ENCODE data around the gene SLC12A6. TPM values are rescaled to one million over a fixed set of nuclear protein-coding genes. Genes with fewer than 3 reads are reported as not detected.

The SLC12A6 gene
- polyA plus RNA-seq, 1 experiment = 21.1 TPM

- POLR2A ChIA-PET = no interaction called here
- peak overlapping the region; percentile 91 for H3K4me3 ChIP-seq (ENCODE audit: low read depth, low read length)
- CTCF ChIA-PET = interaction anchor here (0.9 to 3.2 kb wide), 5 partner anchors 11 to 255 kb away, joined by 3 to 27 read pairs (median 18); partner anchors contain the start of genes KATNBL1, NOP10 and NUTM1
- H3K36me3 ChIP-seq (ENCODE audit: control insufficient read depth, insufficient read depth, low read length) = peaks cover 11% of the 10 kb centered on the region
- no peak for DNase-seq (ENCODE audit: low read depth)
- no peaks in the 10 kb centered on the region for H3K27me3 ChIP-seq (ENCODE audit: control insufficient read depth, insufficient read depth, low read length)
- no peak for TF ChIP-seq CTCF (IDR thresholded peaks at IDR 0.05; ENCODE audit: insufficient read depth, low read depth, low read length)
Observed at GRCh38 chr15:34365836-34366235, 28.3 kb upstream of the SLC12A6 start.

GRCh38 chr15:34365091-34365825 is 27.7 kb upstream of the SLC12A6 start:
- DNase-seq (ENCODE audit: low read depth) = no peak
- POLR2A ChIA-PET = no interaction called here
- Histone ChIP-seq H3K36me3 (ENCODE audit: control insufficient read depth, insufficient read depth, low read length) (peaks cover 11% of the 10 kb centered on the region), H3K27me3 (ENCODE audit: control insufficient read depth, insufficient read depth, low read length) (no peaks in the 10 kb centered on the region), H3K4me3 (ENCODE audit: low read depth, low read length) (no peak overlapping the region)
- no peak for TF ChIP-seq CTCF (IDR thresholded peaks at IDR 0.05; ENCODE audit: insufficient read depth, low read depth, low read length)
- CTCF ChIA-PET = interaction anchor here (0.9 to 3.2 kb wide), 3 partner anchors 21 to 254 kb away, joined by 3 to 27 read pairs (median 4); partner anchors contain the start of genes KATNBL1, NOP10 and NUTM1

GRCh38 chr15:34364041-34364440 is 26.5 kb upstream of the SLC12A6 start:
- POLR2A ChIA-PET = no interaction called here
- H3K27me3 ChIP-seq (ENCODE audit: control insufficient read depth, insufficient read depth, low read length) = no peaks in the 10 kb centered on the region
- H3K4me3 ChIP-seq (ENCODE audit: low read depth, low read length) = no peak overlapping the region
- DNase-seq (ENCODE audit: low read depth) = no peak
- no peak for TF ChIP-seq CTCF (IDR thresholded peaks at IDR 0.05; ENCODE audit: insufficient read depth, low read depth, low read length)
- CTCF ChIA-PET = interaction anchor here (0.7 kb wide), 1 partner anchor 21 kb away, joined by 3 read pairs; the partner anchor contains the start of genes NOP10 and NUTM1
- peaks cover 17% of the 10 kb centered on the region for H3K36me3 ChIP-seq (ENCODE audit: control insufficient read depth, insufficient read depth, low read length)

- Histone ChIP-seq H3K4me3 (ENCODE audit: low read depth, low read length) (no peak overlapping the region), H3K27me3 (ENCODE audit: control insufficient read depth, insufficient read depth, low read length) (no peaks in the 10 kb centered on the region), H3K36me3 (ENCODE audit: control insufficient read depth, insufficient read depth, low read length) (peaks cover 20% of the 10 kb centered on the region)
- no peak for TF ChIP-seq CTCF (IDR thresholded peaks at IDR 0.05; ENCODE audit: insufficient read depth, low read depth, low read length)
- ChIA-PET POLR2A (no interaction called here), CTCF (interaction anchor here (1.6 to 2.5 kb wide), 2 partner anchors 9 to 19 kb away, joined by 5 to 15 read pairs; partner anchors contain the start of genes NOP10 and NUTM1)
- no peak for DNase-seq (ENCODE audit: low read depth)
Observed at GRCh38 chr15:34362047-34362773, 24.6 kb upstream of the SLC12A6 start.

- peaks cover 23% of the 10 kb centered on the region for H3K36me3 ChIP-seq (ENCODE audit: control insufficient read depth, insufficient read depth, low read length)
- no peak for TF ChIP-seq CTCF (IDR thresholded peaks at IDR 0.05; ENCODE audit: insufficient read depth, low read depth, low read length)
- H3K4me3 ChIP-seq (ENCODE audit: low read depth, low read length) = no peak overlapping the region
- no peaks in the 10 kb centered on the region for H3K27me3 ChIP-seq (ENCODE audit: control insufficient read depth, insufficient read depth, low read length)
- DNase-seq (ENCODE audit: low read depth) = no peak
- ChIA-PET CTCF (interaction anchor here (1.4 to 2.5 kb wide), 4 partner anchors 8 to 152 kb away, joined by 3 to 15 read pairs (median 6); partner anchors contain the start of genes KATNBL1, NOP10 and NUTM1), POLR2A (no interaction called here)
Observed at GRCh38 chr15:34361278-34361677, 23.7 kb upstream of the SLC12A6 start.
